Bronchial epithelial cell (primary cell): ENCODE data around the gene CBFA2T3. TPM values are rescaled to one million over a fixed set of nuclear protein-coding genes. Genes with fewer than 3 reads are reported as not detected.

Experiments used
- DNase-seq: peaks from one replicate; pipeline ENCODE4 v3.0.0-alpha.2; 2010; ENCODE audit warnings: low read depth
- FAIRE-seq: peaks from 2 replicates; lab custom pipeline; 2011; peaks lifted over from hg19 to GRCh38; lab: Jason Lieb, UNC
- H3K27me3 ChIP-seq: 2 replicates; pipeline ENCODE4 v1.5.1; 2011; ENCODE audit warnings: low read length; ENCODE audit not compliant: control insufficient read depth, insufficient read depth
- H3K36me3 ChIP-seq: 2 replicates; pipeline ENCODE4 v1.5.1; 2011; ENCODE audit warnings: low read length; ENCODE audit not compliant: control insufficient read depth, insufficient read depth
- H3K4me3 ChIP-seq: 2 replicates; pipeline ENCODE4 v1.5.1; 2011; ENCODE audit warnings: mild to moderate bottlenecking, low read depth, low read length, control low read depth
- CTCF ChIP-seq: IDR thresholded peaks from 2 replicates; pipeline ENCODE4 v1.5.1; 2011; ENCODE audit warnings: mild to moderate bottlenecking, moderate library complexity, low read length, control low read depth, inconsistent platforms; ENCODE audit not compliant: insufficient read depth, severe bottlenecking
- total RNA-seq: library from RNA; depleted of rRNA; stranded (reverse); fragments of >200 nt; gene quantifications from 2 replicates; pipeline ENCODE4 v1.2.1, GENCODE V29; 2014

CBFA2T3 gene
- total RNA-seq, 1 donor from 2014 or later, result 0.26 TPM

- no peak for TF ChIP-seq CTCF
- Histone ChIP-seq H3K4me3 (no peak overlapping the region), H3K36me3 (no peaks in the 10 kb centered on the region), H3K27me3 (peaks cover 3% of the 10 kb centered on the region)
- DNase-seq (no peak), FAIRE-seq (no peak)
Measured at GRCh38 chr16:88971371-88972097, 5.5 kb downstream of the CBFA2T3 start.

GRCh38 chr16:88970539-88971065 lies 6.4 kb downstream of the CBFA2T3 start:
- no peak for FAIRE-seq
- peaks cover 3% of the 10 kb centered on the region for H3K27me3 ChIP-seq
- H3K36me3 ChIP-seq, result no peaks in the 10 kb centered on the region
- no peak for DNase-seq
- H3K4me3 ChIP-seq, result no peak overlapping the region
- no peak for TF ChIP-seq CTCF

DNA sequence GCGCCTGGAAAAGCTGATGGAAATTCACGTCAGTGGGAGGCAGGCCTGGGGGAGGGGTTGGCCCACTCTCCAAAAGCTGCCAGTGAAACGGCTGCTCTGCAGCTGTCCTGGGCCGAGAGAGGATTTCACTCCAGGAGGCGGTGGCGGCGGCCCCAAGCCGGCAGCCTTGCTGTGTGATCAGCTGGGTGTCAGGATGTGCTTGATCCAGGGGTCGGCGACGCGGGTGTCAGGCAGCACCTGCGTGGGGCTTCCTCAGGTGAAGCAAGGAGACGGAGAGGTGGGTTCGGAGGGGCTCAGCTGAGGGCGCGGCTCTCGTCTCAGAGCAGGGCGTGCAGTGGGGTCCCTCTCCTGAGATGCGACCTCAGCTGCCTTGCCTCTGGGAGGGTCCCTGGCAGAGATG lies 7.0 kb downstream of the CBFA2T3 start:
- no peaks in the 10 kb centered on the region for H3K36me3 ChIP-seq
- no peak for TF ChIP-seq CTCF
- FAIRE-seq (no peak), DNase-seq (no peak)
- no peak overlapping the region for H3K4me3 ChIP-seq
- H3K27me3 ChIP-seq, result peaks cover 3% of the 10 kb centered on the region

DNA sequence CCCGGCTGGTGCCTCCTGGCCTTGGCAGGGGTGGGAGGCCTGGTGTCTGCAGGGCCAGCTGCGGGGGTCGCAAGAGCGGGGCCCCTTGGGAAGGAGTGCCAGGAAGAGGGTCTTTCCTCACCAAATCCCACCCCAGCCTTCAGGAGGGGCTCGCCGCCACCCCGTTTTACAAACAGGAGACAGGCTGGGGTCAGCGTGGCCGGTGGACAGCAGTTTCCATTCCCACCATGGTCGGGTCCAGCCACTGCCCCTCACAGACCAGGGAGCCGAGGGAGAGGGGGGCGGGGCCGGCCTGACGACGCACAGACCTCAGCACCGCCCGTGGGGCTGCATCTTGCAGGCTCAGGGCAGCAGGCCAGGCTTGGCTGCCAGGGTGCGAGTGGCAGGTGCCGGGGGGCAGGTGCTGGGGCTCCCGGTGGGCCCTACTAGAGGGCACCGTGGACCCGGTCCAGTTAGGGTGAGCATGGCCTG lies 7.6 kb downstream of the CBFA2T3 start:
- no peak for TF ChIP-seq CTCF
- H3K36me3 ChIP-seq, result no peaks in the 10 kb centered on the region
- FAIRE-seq (no peak), DNase-seq (no peak)
- H3K27me3 ChIP-seq, result peaks cover 3% of the 10 kb centered on the region
- H3K4me3 ChIP-seq, result no peak overlapping the region

GRCh38 chr16:88968589-88969280 lies 8.3 kb downstream of the CBFA2T3 start:
- Histone ChIP-seq H3K27me3 (peaks cover 3% of the 10 kb centered on the region), H3K36me3 (no peaks in the 10 kb centered on the region), H3K4me3 (no peak overlapping the region)
- FAIRE-seq, result no peak
- TF ChIP-seq CTCF, result no peak
- no peak for DNase-seq
